ENCODE results near the gene PFDN4. TPM values are rescaled to one million over a fixed set of nuclear protein-coding genes. Genes with fewer than 3 reads are reported as not detected.

Gene PFDN4, protein sequence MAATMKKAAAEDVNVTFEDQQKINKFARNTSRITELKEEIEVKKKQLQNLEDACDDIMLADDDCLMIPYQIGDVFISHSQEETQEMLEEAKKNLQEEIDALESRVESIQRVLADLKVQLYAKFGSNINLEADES
- total RNA-seq (2012; rRNA removed): 14.9 and 83.9 TPM in 2 replicates
- polyA plus RNA-seq (2012; rRNA removed): 62.7 and 93.2 TPM in 2 replicates
- polyA plus RNA-seq (2012; cell fraction: cytosol; rRNA removed): 4.3 and 6.6 TPM in 2 replicates
- polyA plus RNA-seq (2012; cell fraction: nucleus; rRNA removed; ENCODE audit: low replicate concordance): 0.66 and 6.4 TPM in 2 replicates
- percentile 68 among the genes with signal in this experiment for Bru-seq, nascent RNA
- BruChase-seq, experiment 1, labeled RNA remaining after a 6-hour chase: percentile 54 among the genes with signal in this experiment
- BruChase-seq, experiment 2, labeled RNA remaining after a 2-hour chase: percentile 52 among the genes with signal in this experiment
- long read RNA-seq, transcript PFDN4-201 (4 exons, 1,462 nt): major isoform, 26 of 45 reads
- long read RNA-seq, partial matches to known transcripts: 4 of 45 reads
- long read RNA-seq, other reads (novel, unspliced or antisense): 15 of 45 reads

DNA sequence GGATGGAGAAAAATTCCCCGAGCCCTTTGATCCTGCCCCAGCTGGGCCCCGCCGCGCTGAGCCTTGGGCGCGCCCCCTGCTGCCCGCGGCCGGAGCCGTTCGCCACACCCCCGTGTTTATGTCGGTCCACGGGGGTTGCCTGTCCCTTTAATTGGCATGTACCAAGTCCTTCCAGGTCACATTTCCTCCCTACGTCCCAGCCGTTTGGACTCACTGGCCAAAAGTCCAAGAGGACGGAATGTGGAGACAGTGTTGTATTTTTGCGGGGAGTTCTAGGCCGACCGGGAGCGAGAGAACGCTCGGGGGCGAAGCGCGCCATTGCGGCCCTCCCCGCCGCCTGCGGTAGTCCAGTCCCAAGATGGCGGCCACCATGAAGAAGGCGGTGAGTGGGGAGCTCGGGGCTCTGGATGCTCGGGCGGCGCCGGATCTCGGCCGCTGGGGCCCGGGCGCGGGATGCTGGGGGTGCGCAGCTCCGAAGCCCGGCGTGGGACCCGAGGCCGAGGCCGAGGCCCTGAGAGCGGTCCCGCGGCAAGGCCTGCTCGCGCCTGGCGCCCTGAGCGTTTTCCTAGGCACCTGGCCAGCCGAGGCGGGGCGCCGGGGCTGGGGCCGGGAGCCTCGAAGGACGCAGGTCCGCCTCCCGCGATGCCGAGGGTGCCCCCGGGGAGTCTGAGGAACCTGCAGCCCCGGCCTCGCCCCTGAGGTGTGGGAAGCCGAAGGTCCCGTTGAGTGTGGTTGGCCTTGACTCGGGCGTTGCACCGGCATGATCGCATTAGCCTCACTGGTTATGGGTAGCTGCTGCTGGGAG is at the start of gene PFDN4:
Gene PFDN4 (plus strand): TSS at position 345 of the 805 bp plus-strand sequence. CDS start 14 bp downstream, at position 359.
- intact Hi-C loops (cut with micrococcal nuclease) (loop anchor here (2.0 kb wide), 1 partner anchor 75 kb away; no protein-coding TSS in a partner anchor), dilution Hi-C loops (cut with HindIII; ENCODE audit: low sequenced_read_pairs, unreplicated experiment) (no loop called here), in situ Hi-C loops (cut with MboI; ENCODE audit: low sequenced_read_pairs) (loop anchor here (10.0 kb wide), 1 partner anchor 633 kb away; no protein-coding TSS in a partner anchor)
- Histone ChIP-seq H4K91ac (ENCODE audit: insufficient read depth, low read depth, low read length) (peak within 1 kb of the TSS; percentile 100), H3K79me1 (ENCODE audit: low read depth in 1 of 2, low read length in 2 of 2) (peaks cover 22 to 40% of the 10 kb centered on the region in 2 experiments), H3K23ac (ENCODE audit: low read depth, low read length) (peak within 1 kb of the TSS; percentile 99), H2AFZ (replicated peaks; ENCODE audit: low read length, poor library complexity) (peak within 1 kb of the TSS; percentile 100), H3K27ac (ENCODE audit: insufficient read depth, low read length) (peak within 1 kb of the TSS; percentile 100), H2BK20ac (ENCODE audit: low read depth, low read length) (peak within 1 kb of the TSS; percentile 100), H2BK5ac (ENCODE audit: low read depth, low read length, poor library complexity, severe bottlenecking) (peak within 1 kb of the TSS; percentile 100), H3K18ac (ENCODE audit: low read depth, low read length) (peak within 1 kb of the TSS; percentile 100), H4K5ac (ENCODE audit: low read depth, low read length) (peak within 1 kb of the TSS; percentile 100), H3K4ac (ENCODE audit: low read depth, low read length) (peak within 1 kb of the TSS; percentile 100), H2BK120ac (ENCODE audit: low read depth, low read length) (peak within 1 kb of the TSS; percentile 100), H3K27me3 (ENCODE audit: control insufficient read depth, insufficient read depth, low read length) (peaks cover 1% of the 10 kb centered on the region; the same call in 1 of the 2 replicates), H3K9me3 (ENCODE audit: control insufficient read depth, insufficient read depth, low read length) (no peaks in the 10 kb centered on the region), H2AK5ac (ENCODE audit: low read depth, low read length) (peak within 1 kb of the TSS; percentile 81; the same call in 1 of the 2 replicates), H3K4me1 (ENCODE audit: control insufficient read depth, insufficient read depth, low read length) (peaks cover 5% of the 10 kb centered on the region), H3K36me3 (ENCODE audit: control insufficient read depth, insufficient read depth, low read length) (peaks cover 2% of the 10 kb centered on the region; the same call in 1 of the 2 replicates), H3K56ac (ENCODE audit: extremely low read depth, insufficient read depth, low read length) (peak within 1 kb of the TSS; percentile 100), H3K4me2 (ENCODE audit: low read depth, low read length) (peak within 1 kb of the TSS; percentile 83), H3K14ac (replicated peaks; ENCODE audit: low read depth, low read length) (peak within 1 kb of the TSS; percentile 100), H4K20me1 (ENCODE audit: insufficient read depth, low read length) (peaks cover 31% of the 10 kb centered on the region; the same call in 1 of the 2 replicates), H3K9me1 (ENCODE audit: insufficient read depth, low read length) (peaks cover 3% of the 10 kb centered on the region; the same call in 1 of the 2 replicates), H3K4me3 (ENCODE audit: insufficient read depth, low read depth, low read length) (peak within 1 kb of the TSS; percentile 79), H3K9ac (ENCODE audit: low read depth, low read length) (peak within 1 kb of the TSS; percentile 100), H2AK9ac (replicated peaks; ENCODE audit: low read depth, low read length, poor library complexity) (peak within 1 kb of the TSS; percentile 95), H2BK15ac (ENCODE audit: low read depth, low read length) (peak within 1 kb of the TSS; percentile 99), H4K8ac (ENCODE audit: low read depth in 2 of 2, low read length in 2 of 2) (peak within 1 kb of the TSS; percentile 96 to 100)
- POLR2A ChIA-PET (ENCODE audit: unreplicated experiment): no interaction called here
- WGBS, 2 experiments (ENCODE audit: extremely low coverage in 2 of 2, insufficient read length in 1 of 2): 0% methylated on average over 34 of the region's 76 CpGs; no CpG with 5 or more reads in 1 of the 2 experiments
- CTCF ChIA-PET: interaction anchor here (0.6 to 1.5 kb wide), 5 partner anchors 11 to 598 kb away, joined by 3 to 6 read pairs (median 4); no protein-coding TSS in a partner anchor
- ATAC-seq (ENCODE audit: low read depth) (peak; percentile 94), DNase-seq (peak; percentile 79)
- BruUV-seq (replicated peaks): no TSS peak
- peak; percentile 5; the same call in 1 of the 2 replicates for TF ChIP-seq NFE2L2 (IDR thresholded peaks at IDR 0.05; ENCODE audit: low read depth, low read length)
- peak; percentile 42; the same call in 1 of the 2 replicates for TF ChIP-seq MXI1 (IDR thresholded peaks at IDR 0.05; ENCODE audit: borderline replicate concordance, low read depth, low read length)
- peak; percentile 99 for TF ChIP-seq BHLHE40 (IDR thresholded peaks at IDR 0.05; ENCODE audit: low read depth, low read length)
- TF ChIP-seq, protein P1, sequence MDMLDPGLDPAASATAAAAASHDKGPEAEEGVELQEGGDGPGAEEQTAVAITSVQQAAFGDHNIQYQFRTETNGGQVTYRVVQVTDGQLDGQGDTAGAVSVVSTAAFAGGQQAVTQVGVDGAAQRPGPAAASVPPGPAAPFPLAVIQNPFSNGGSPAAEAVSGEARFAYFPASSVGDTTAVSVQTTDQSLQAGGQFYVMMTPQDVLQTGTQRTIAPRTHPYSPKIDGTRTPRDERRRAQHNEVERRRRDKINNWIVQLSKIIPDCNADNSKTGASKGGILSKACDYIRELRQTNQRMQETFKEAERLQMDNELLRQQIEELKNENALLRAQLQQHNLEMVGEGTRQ (IDR thresholded peaks at IDR 0.05; ENCODE audit: low read depth, low read length): no peak
- TF ChIP-seq FOS (IDR thresholded peaks at IDR 0.05; ENCODE audit: low read depth, low read length): no peak
- TF ChIP-seq SMC3 (IDR thresholded peaks at IDR 0.05; ENCODE audit: low read depth, low read length): peak; percentile 48
- TF ChIP-seq, protein P2, sequence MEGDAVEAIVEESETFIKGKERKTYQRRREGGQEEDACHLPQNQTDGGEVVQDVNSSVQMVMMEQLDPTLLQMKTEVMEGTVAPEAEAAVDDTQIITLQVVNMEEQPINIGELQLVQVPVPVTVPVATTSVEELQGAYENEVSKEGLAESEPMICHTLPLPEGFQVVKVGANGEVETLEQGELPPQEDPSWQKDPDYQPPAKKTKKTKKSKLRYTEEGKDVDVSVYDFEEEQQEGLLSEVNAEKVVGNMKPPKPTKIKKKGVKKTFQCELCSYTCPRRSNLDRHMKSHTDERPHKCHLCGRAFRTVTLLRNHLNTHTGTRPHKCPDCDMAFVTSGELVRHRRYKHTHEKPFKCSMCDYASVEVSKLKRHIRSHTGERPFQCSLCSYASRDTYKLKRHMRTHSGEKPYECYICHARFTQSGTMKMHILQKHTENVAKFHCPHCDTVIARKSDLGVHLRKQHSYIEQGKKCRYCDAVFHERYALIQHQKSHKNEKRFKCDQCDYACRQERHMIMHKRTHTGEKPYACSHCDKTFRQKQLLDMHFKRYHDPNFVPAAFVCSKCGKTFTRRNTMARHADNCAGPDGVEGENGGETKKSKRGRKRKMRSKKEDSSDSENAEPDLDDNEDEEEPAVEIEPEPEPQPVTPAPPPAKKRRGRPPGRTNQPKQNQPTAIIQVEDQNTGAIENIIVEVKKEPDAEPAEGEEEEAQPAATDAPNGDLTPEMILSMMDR (conservative IDR thresholded peaks at IDR 0.05; ENCODE audit: low read depth, low read length): peak; percentile 89
- no peak for TF ChIP-seq ELK1 (IDR thresholded peaks at IDR 0.05; ENCODE audit: borderline replicate concordance, low read depth, low read length)
- no peak for TF ChIP-seq RCOR1 (IDR thresholded peaks at IDR 0.05; ENCODE audit: insufficient replicate concordance, low read length)
